ENCODE measurements around the gene PRKAG2.

- no peak for TF ChIP-seq POLR2A (IDR thresholded peaks at IDR 0.05; ENCODE audit: low read depth, low read length)
- no peak for TF ChIP-seq POLR2AphosphoS5 (IDR thresholded peaks at IDR 0.05; ENCODE audit: low read depth, low read length)
Observed at GRCh38 chr7:151735851-151736402, 141.0 kb downstream of the PRKAG2 start.

Data from GM12891 (cell line).